ENCODE results near the gene APOBEC3G. TPM values are rescaled to one million over a fixed set of nuclear protein-coding genes. Genes with fewer than 3 reads are reported as not detected.

APOBEC3G gene
- total RNA-seq, 1 experiment from 2014 or later: 15.8 TPM

Other genes with a start within 250 kb of the APOBEC3G start
- 1.5 and 3.7 TPM in 2 replicates for gene NPTXR, start 233.2 kb upstream of the APOBEC3G start, total RNA-seq (2014; rRNA removed; shearing (Covaris generic))
- gene CBX6, start 205.1 kb upstream of the APOBEC3G start, total RNA-seq (2014; rRNA removed; shearing (Covaris generic)): 25.5 and 32.5 TPM in 2 replicates
- gene APOBEC3A, start 119.7 kb upstream of the APOBEC3G start, total RNA-seq (2014; rRNA removed; shearing (Covaris generic)): not detected in 2 replicates
- 4.5 and 5.1 TPM in 2 replicates for gene APOBEC3B, start 94.9 kb upstream of the APOBEC3G start, total RNA-seq (2014; rRNA removed; shearing (Covaris generic))
- 1.2 and 2.7 TPM in 2 replicates for gene APOBEC3C, start 63.0 kb upstream of the APOBEC3G start, total RNA-seq (2014; rRNA removed; shearing (Covaris generic))
- 0.33 and 0.34 TPM in 2 replicates for gene APOBEC3D, start 56.1 kb upstream of the APOBEC3G start, total RNA-seq (2014; rRNA removed; shearing (Covaris generic))
- 0.97 and 6.9 TPM in 2 replicates for gene APOBEC3F, start 36.4 kb upstream of the APOBEC3G start, total RNA-seq (2014; rRNA removed; shearing (Covaris generic))
- gene APOBEC3H, start 20.0 kb downstream of the APOBEC3G start, total RNA-seq (2014; rRNA removed; shearing (Covaris generic)): not detected in 2 replicates
- 0.24 and 0.63 TPM in 2 replicates for gene CBX7, start 75.4 kb downstream of the APOBEC3G start, total RNA-seq (2014; rRNA removed; shearing (Covaris generic))
- 0.11 and 0.18 TPM in 2 replicates for gene PDGFB, start 167.7 kb downstream of the APOBEC3G start, total RNA-seq (2014; rRNA removed; shearing (Covaris generic))
- 2,011 and 2,060 TPM in 2 replicates for gene RPL3, start 242.3 kb downstream of the APOBEC3G start, total RNA-seq (2014; rRNA removed; shearing (Covaris generic))

Data from Daoy (cell line).